ENCODE measurements around the gene CHRNA3.

The CHRNA3 gene

GRCh38 chr15:78624651-78625590, 4.1 kb upstream of the CHRNA3 start:
- DNase-seq: no peak
- Histone ChIP-seq H3K27ac (ENCODE audit: low read length) (no peak overlapping the region), H2AFZ (ENCODE audit: low read length) (no peak overlapping the region), H4K20me1 (ENCODE audit: insufficient read depth, low read length) (no peaks in the 10 kb centered on the region), H3K79me2 (ENCODE audit: low read length) (no peaks in the 10 kb centered on the region), H3K27me3 (replicated peaks; ENCODE audit: insufficient read depth, low read length) (peaks cover 11% of the 10 kb centered on the region; the same call in 1 of the 2 replicates), H3K36me3 (replicated peaks; ENCODE audit: insufficient read depth, low read length) (no peaks in the 10 kb centered on the region), H3F3A (ENCODE audit: insufficient read depth, low read length) (no peaks in the 10 kb centered on the region), H3K4me1 (ENCODE audit: low read length) (no peaks in the 10 kb centered on the region), H3K9ac (ENCODE audit: low read length) (no peak overlapping the region), H3K4me2 (ENCODE audit: low read depth, low read length) (no peak overlapping the region), H3K4me3 (ENCODE audit: low read length) (no peak overlapping the region), H3K9me3 (replicated peaks; ENCODE audit: insufficient read depth, low read length) (no peaks in the 10 kb centered on the region), H3K9me2 (replicated peaks; ENCODE audit: insufficient read depth, low read length) (no peaks in the 10 kb centered on the region)
- TF ChIP-seq EZH2phosphoT487 (IDR thresholded peaks at IDR 0.05; ENCODE audit: low read length) (no peak), CTCF (IDR thresholded peaks at IDR 0.05; ENCODE audit: low read length) (no peak), EZH2 (optimal IDR thresholded peaks at IDR 0.05; ENCODE audit: low read depth, low read length) (no peak)

GRCh38 chr15:78623786-78624497, 3.1 kb upstream of the CHRNA3 start:
- Histone ChIP-seq H3K27me3 (replicated peaks; ENCODE audit: insufficient read depth, low read length) (peaks cover 21% of the 10 kb centered on the region), H3K9me3 (replicated peaks; ENCODE audit: insufficient read depth, low read length) (no peaks in the 10 kb centered on the region), H3K4me3 (ENCODE audit: low read length) (no peak overlapping the region), H3F3A (ENCODE audit: insufficient read depth, low read length) (no peaks in the 10 kb centered on the region), H3K9me2 (replicated peaks; ENCODE audit: insufficient read depth, low read length) (no peaks in the 10 kb centered on the region), H4K20me1 (ENCODE audit: insufficient read depth, low read length) (no peaks in the 10 kb centered on the region), H3K36me3 (replicated peaks; ENCODE audit: insufficient read depth, low read length) (no peaks in the 10 kb centered on the region), H3K4me1 (ENCODE audit: low read length) (no peaks in the 10 kb centered on the region), H3K79me2 (ENCODE audit: low read length) (no peaks in the 10 kb centered on the region), H2AFZ (ENCODE audit: low read length) (no peak overlapping the region), H3K9ac (ENCODE audit: low read length) (no peak overlapping the region), H3K27ac (ENCODE audit: low read length) (no peak overlapping the region), H3K4me2 (ENCODE audit: low read depth, low read length) (no peak overlapping the region)
- TF ChIP-seq CTCF (IDR thresholded peaks at IDR 0.05; ENCODE audit: low read length) (no peak), EZH2 (optimal IDR thresholded peaks at IDR 0.05; ENCODE audit: low read depth, low read length) (no peak), EZH2phosphoT487 (IDR thresholded peaks at IDR 0.05; ENCODE audit: low read length) (no peak)
- DNase-seq: no peak

GRCh38 chr15:78621810-78622402, 1.1 kb upstream of the CHRNA3 start:
- no peak overlapping the region for H2AFZ ChIP-seq (ENCODE audit: low read length)
- H3K27ac ChIP-seq (ENCODE audit: low read length): no peak overlapping the region
- H3K9me2 ChIP-seq (replicated peaks; ENCODE audit: insufficient read depth, low read length): no peaks in the 10 kb centered on the region
- TF ChIP-seq EZH2phosphoT487 (IDR thresholded peaks at IDR 0.05; ENCODE audit: low read length) (no peak), EZH2 (optimal IDR thresholded peaks at IDR 0.05; ENCODE audit: low read depth, low read length) (no peak), CTCF (IDR thresholded peaks at IDR 0.05; ENCODE audit: low read length) (no peak)
- H3K4me2 ChIP-seq (ENCODE audit: low read depth, low read length): no peak overlapping the region
- DNase-seq: no peak
- H3F3A ChIP-seq (ENCODE audit: insufficient read depth, low read length): no peaks in the 10 kb centered on the region
- H3K9ac ChIP-seq (ENCODE audit: low read length): no peak overlapping the region
- H3K36me3 ChIP-seq (replicated peaks; ENCODE audit: insufficient read depth, low read length): no peaks in the 10 kb centered on the region
- H3K4me3 ChIP-seq (ENCODE audit: low read length): no peak overlapping the region
- no peaks in the 10 kb centered on the region for H4K20me1 ChIP-seq (ENCODE audit: insufficient read depth, low read length)
- no peaks in the 10 kb centered on the region for H3K9me3 ChIP-seq (replicated peaks; ENCODE audit: insufficient read depth, low read length)
- H3K27me3 ChIP-seq (replicated peaks; ENCODE audit: insufficient read depth, low read length): peaks cover 22% of the 10 kb centered on the region
- no peaks in the 10 kb centered on the region for H3K79me2 ChIP-seq (ENCODE audit: low read length)
- H3K4me1 ChIP-seq (ENCODE audit: low read length): no peaks in the 10 kb centered on the region
